GM19395 (cell line): ENCODE data around the gene C1orf116.
A peak's percentile ranks its signal among the peaks of the same experiment; 100 is the strongest.

Experiments
- ATAC-seq: cut with Tn5 transposase; IDR thresholded peaks from one replicate; pipeline ENCODE4 v1.9.1; 2021; ENCODE audit warnings: mild to moderate bottlenecking, moderate library complexity; ENCODE audit not compliant: unreplicated experiment

C1orf116 gene

DNA sequence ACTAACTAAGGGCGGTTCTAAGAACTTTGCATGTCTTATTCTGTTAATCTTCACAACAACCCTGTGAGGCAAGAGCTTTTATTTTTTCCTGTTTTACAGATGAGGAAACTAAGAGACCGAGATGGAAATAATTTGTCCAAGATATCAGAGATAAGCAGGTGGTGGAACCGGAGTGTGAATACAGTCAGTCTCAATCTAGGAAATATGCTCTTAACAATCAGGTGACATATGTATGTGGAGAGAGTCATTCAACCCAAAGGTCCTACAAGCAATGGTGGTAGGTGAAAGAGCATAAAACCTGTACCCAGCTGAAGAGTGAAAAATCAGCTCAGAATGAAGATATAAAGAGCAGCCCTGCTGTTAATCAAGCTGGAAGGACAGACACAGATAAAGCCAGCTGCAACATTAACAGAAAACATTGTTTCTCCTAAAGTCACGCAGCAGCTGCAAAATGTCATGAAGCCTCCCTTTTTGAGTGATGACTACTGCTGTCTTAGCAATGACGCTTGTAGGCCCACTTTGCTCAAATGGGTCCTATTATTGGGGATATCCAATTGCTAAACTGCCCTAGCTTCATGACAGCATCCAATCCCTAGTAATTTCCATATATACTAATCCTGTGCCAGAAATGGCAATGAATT, 31.8 kb downstream of the C1orf116 start:
- ATAC-seq: no peak

DNA sequence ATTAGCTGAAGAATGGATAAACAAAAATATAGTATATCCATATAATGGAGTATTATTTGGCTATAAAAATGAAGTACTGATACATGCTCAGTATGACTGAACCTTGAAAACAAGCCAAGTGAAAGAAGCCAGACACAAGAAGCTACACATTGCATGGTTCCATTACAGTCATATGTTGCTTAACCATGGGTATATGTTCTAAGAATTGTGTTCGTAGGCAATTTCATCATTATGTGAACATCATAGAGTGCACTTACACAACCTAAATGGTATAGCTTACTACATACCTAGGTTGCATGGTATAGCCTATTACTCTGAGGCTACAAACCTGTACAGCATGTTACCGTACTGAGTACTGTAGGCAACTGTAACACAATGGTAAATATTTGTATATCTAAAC, 33.7 kb downstream of the C1orf116 start:
- no peak for ATAC-seq

DNA sequence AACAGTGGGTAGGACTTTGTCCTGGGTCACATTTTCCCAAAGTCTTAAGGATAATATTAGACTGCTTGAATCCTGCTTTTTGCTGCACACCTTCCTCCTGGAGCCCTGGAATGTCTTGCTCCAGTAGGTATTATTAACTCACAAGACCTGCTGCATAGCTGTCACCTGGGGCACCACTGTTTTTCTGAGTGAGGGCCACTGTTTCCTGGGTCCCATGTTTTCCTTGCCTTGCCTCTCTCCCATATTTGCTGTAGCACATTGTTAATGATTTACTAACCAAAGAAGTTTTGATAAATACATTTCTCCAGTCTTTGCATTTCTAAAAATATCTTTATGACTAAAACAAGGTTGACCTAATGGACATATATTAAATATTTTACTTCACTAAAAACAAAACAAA, 39.8 kb downstream of the C1orf116 start:
- no peak for ATAC-seq

DNA sequence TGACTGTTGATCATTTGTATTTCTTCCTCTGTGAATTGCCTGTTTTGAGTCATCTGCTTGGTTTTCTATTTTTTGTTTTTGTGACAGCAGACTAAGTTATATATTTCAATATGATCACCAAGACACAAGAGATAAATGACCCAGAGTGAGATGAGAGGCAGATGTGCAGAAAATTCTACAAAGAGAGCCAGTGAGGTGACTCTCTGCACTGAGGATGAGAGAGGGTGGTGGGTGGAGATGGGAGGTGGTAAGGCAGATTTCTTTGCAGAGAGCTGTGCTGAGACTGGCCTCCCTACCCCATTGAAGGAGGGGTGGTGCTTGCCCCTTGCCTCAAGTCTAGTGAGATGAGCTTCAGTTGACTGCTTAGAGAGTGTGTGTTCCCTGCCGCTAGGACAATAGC, 44.7 kb downstream of the C1orf116 start:
- ATAC-seq: no peak

DNA sequence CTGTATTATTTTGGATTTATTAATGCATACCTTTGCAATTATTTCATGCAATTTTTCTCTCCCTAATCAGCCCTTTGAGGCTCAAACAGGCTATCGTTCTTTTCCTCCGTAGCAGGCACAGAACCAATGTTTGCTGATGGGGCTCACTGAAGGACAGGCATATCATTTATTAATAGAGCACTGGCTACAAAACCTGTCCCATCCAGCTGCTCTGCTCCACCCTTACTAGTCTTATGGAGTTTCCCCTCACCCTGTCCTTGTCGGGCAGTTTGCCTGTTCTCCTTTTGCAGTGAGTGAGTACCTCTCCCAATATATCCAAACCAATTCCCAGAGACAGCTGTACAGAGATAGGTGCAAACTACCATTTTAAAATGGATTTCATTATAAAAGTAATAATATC, 45.7 kb downstream of the C1orf116 start:
- no peak for ATAC-seq

DNA sequence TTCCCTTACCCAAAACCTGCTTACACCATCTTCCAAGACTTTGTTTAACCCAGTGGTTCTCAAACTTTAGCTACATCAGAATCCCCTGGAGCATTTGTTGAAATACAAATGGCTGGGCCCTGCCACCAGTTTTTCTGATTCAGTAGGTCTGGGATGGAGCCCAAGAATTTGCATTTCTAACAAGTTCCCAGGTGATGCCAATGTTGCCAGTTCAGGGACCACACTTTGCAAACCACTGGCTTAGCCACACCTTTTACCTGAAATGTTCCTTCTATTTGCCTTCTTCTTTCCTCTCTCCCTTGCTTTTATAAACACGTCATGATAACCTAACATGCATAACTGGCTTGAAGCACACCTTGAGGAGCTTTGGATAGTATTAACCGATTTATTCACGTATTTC, 46.2 kb downstream of the C1orf116 start:
- no peak for ATAC-seq

DNA sequence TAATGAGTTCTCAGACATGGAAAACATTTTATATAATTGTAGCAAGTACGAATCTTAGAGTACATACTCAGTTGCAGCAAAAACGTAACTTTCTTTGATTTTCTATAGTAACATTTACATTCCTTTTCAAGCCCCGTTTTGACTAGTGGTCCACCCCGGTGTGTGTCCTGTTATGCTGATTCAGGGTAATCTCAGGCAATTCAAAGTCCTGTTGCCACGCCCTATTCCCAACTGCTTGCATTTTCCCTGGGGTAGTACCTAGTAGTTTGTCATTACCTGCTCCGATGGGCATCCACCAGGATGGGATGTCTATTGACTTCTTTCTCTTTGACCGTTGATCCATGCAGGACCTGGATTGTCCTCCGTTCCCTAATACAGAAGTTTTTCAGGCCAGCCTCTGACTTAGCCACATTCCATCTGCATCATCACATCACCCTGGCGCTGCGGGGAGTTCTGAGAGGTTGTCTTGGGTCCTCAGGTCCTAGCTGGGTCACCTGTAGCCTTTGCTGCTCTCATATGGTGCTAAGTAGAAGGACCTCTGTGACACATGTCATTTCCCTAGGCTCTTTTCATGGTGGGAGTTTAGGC, 47.3 kb downstream of the C1orf116 start:
- no peak for ATAC-seq

DNA sequence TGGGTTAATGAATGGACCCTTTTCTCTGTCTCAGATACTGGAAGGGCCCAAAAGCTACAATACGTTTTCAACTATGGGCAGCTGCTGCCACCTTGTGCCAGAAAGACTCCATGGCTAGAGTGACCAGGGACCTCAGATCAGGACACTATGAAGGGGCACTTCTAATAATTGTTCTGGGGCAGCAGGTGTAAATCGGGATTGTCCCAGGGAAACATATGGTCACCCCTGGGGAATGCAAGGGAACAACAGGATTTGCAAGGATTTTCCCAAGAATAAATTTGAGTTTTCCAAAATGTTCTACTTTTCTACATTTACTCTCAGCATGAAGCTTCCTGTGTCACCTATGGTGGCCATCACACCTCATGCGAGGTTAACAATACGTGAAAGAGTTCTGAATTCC, 50.3 kb downstream of the C1orf116 start:
- ATAC-seq: peak; percentile 57

DNA sequence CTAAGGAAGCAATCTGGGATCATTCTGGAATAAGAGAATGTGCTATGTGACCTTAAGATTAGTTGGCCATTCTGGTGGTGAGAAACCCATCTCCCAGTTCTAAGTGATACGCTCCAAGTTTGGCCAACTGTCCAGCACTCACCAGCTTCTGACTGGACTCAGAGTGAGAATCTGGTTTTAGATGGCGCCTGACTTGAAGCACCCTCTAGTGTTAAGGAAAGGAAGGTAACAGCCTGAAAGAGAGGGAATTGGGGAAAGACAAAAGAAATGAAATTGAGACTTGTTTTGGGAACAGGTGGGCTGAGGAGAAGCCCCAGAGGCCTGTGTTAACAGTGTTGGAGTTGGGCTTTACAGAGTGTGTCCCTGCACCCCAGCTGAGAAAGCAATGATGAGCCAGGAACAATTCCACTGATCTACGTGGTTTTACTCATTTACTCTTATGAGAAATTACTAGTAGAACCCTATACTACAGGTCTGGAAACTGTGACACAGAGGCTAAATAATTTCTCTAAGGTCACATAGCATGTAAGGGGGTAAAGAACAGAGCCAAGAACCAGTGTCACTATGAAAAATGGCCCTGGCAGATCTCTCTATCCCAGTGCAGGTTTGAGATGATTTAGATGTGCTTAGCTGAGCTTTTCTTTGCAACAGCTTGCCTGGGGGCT, 53.0 kb downstream of the C1orf116 start:
- ATAC-seq: no peak

DNA sequence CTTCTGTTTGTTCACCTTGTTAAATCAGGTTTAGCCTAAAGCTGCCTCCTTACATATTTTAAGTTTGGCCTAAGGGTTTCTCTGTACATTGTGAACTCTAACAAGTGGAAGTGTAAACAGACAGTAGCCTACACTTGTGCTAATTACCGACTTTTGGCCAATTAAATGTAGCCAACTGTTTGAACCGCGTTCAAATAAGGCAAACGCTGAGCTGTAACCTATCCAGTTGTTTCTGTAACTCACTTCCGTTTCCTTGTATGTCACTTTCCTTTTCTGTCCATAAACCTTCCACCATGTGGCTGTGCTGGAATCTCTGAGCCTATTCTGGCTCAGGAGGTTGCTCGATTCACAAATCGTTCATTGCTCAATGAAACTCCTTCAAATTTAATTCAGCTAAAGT, 54.3 kb downstream of the C1orf116 start:
- no peak for ATAC-seq

DNA sequence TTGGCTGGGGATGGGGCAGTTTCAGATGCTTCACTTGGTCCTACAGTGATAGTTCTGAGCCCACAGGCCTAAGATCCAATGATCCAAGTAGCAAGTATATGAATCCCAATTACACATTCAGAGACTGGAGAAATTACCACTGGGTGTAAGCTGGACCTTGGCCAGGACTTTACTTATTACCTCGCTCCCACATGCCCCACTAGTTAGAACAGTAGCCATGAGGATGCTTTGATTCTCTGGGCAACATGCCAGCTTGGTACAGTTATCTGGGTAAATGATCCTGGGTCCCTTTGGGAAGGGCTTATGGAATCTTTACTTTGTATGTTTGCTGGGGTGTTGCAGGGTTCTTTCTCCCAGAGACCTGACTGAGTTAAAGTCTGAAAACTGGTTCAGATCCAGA, 57.2 kb downstream of the C1orf116 start:
- ATAC-seq: no peak

DNA sequence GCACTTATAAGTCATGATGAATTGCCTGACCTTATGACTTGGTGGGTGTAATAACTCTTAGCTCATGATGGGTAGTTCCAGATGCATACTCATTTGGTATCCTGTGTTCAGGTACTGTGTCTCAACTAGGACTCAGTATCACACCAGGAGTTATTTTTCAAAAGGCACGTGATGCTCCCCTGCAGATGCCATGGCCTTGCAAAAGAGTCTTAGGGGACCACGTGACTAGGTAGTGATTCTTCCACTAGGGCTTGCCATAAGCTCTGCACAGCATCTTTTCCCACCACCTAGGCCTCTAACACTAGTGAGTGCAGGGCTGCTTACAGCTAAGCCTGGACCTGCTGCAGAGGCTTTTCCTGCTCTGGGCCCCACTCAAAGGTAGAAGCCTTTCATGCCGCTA, 58.4 kb downstream of the C1orf116 start:
- ATAC-seq: no peak

DNA sequence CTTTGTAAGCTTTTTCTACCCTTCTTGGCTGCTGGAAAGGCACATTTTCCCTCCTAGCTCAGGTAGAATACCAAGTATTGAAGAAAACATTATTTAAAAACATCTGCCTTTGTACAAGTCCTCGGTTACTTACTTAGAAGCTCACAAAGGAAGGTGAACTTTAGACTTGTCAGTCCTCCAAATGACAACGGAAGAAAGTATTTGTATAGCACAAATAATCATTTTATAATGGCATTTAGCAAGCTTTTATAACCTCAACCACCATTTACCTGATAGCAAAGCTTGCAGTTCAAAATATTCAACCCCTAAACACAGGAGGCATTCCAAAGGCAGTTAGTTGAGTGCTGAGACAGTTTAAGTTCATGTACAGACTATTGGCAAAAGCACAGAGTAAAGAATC, 59.8 kb downstream of the C1orf116 start:
- no peak for ATAC-seq

DNA sequence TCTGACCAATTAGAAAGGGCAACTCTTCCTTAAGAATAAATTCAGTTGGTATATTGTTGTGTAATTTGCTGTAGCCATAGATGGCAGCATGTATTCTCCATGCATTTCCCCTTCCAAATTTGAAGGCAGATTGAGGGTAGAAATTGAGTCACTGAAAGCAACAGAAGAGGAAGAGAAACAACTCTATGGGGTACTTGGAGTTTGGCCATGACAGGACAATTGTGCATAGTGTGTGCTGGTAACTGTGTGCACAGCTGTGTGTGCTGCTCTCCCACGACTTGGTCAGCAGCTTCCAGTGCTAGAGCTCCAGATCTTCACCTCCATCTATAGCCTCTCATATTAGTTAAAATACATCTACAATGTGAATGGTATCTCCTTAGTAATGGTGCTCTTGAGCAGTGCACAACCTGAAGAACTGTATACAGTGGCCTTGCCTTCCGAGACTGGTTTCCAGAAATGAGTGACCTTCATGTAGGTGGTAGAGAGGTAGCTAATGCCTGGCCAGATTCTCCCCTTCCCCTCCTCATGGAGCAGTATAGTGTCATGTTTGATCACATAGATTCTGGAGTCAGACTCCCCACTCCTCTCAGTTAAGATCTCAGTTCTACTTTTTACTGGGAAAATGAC, 61.4 kb downstream of the C1orf116 start:
- peak; percentile 66 for ATAC-seq

DNA sequence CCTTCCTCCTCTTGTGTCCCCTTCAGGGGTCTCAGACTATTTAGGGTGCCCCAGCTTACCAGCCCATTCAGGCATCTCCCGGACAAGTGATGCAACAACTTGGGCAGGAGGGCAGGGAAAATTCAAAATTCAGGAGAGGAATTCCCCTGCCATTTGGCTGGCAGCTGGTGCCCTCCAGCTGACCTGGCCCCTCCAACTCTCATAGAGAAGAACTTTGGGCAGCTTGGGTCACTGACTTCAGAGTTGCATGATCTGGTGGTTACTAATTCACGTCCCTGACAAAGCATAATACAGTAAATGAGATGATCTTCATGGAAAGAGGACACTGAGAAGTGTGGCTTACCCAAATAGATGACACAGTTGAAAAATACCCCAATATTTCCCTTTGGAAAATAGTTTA, 62.1 kb downstream of the C1orf116 start, which contains the start of gene FCAMR:
Gene FCAMR, minus strand, starts transcription at position 15 of the 400 bp plus-strand sequence. CDS start 335 bp downstream, outside the sequence.
- no peak for ATAC-seq

DNA sequence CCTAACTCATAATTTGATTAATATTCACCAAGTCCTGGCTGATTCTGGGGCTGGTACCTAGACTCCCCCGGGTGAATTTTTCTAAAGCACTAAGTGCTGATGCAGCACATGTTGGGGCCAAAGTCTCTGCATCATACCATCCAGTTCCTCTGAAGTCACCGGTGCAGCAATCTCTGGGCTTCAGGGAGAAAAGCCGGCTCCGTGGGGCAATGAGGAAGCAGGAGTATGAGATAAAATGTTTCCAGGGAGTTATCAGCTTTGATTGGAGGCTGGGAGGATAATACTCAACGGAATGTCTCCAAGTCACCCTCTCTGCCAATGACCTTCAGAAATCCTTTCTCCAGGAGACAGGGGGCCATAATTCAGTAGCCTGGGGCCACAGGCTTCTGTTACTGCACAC, 63.5 kb downstream of the C1orf116 start:
- no peak for ATAC-seq
